Measurements from ENCODE around the gene IL2RA. TPM values are rescaled to one million over a fixed set of nuclear protein-coding genes. Genes with fewer than 3 reads are reported as not detected.

Gene IL2RA
- total and polyA plus RNA-seq, 9 of the 15 experiments (the other 6 are each of a cell fraction or from before 2014, with no cell fraction given) = 0.95 TPM; not detected in 8

GRCh38 chr10:6097063-6097462, 34.9 kb upstream of the IL2RA start:
- intact Hi-C loops (cut with micrococcal nuclease) = no loop called here
- 94% methylated on average over 5 of the region's 5 CpGs for WGBS (ENCODE audit: insufficient coverage, low coverage, missing lambda C conversion rate)
- Histone ChIP-seq H3K9me1 (ENCODE audit: control insufficient read depth, insufficient read depth, low read length) (no peaks in the 10 kb centered on the region), H3K4me3 (no peak overlapping the region), H3K27ac (ENCODE audit: extremely low read depth, low read depth, low read length) (no peak overlapping the region), H4K20me1 (replicated peaks; ENCODE audit: control insufficient read depth, insufficient read depth, low read length) (peaks cover 21% of the 10 kb centered on the region), H3K79me2 (ENCODE audit: control insufficient read depth, insufficient read depth, low read length) (peaks cover 89% of the 10 kb centered on the region), H3K9me3 (replicated peaks; ENCODE audit: control insufficient read depth, insufficient read depth, low read depth, low read length) (no peaks in the 10 kb centered on the region), H3K27me3 (ENCODE audit: control insufficient read depth in 2 of 2, insufficient read depth in 2 of 2, low read length in 2 of 2) (no peaks in the 10 kb centered on the region), H3K4me2 (ENCODE audit: insufficient read depth, low read length) (no peak overlapping the region), H3K4me1 (replicated peaks in 1 of 2; ENCODE audit: control insufficient read depth in 2 of 2, insufficient read depth in 2 of 2, low read length in 2 of 2) (peaks cover 4 to 12% of the 10 kb centered on the region in 2 experiments; a peak in 3 of 5 replicates), H2AFZ (ENCODE audit: low read depth, low read length) (no peak overlapping the region), H3K36me3 (ENCODE audit: control insufficient read depth, insufficient read depth, low read length) (peaks cover 81% of the 10 kb centered on the region), H3K9ac (ENCODE audit: insufficient read depth in 1 of 2, low read depth in 2 of 2, low read length in 2 of 2) (no peak overlapping the region)
- POLR2A ChIA-PET = interaction anchor here (0.5 to 0.6 kb wide), 2 partner anchors 29 to 943 kb away, joined by 3 to 8 read pairs; no protein-coding TSS in a partner anchor
- TF ChIP-seq HMGN3 (IDR thresholded peaks at IDR 0.05; ENCODE audit: borderline replicate concordance, extremely low read depth, insufficient read length, low read depth, low read length) = no peak
- TF ChIP-seq HOXB6 (CRISPR knock-in tag; IDR thresholded peaks at IDR 0.05; ENCODE audit: borderline replicate concordance) = no peak
- TF ChIP-seq RNF2 (IDR thresholded peaks at IDR 0.05) = no peak
- TF ChIP-seq SIN3A (IDR thresholded peaks at IDR 0.05; ENCODE audit: borderline replicate concordance in 2 of 2, control insufficient read depth in 1 of 2, low read depth in 2 of 2, low read length in 2 of 2) = no peak
- TF ChIP-seq PHF21A (IDR thresholded peaks at IDR 0.05; ENCODE audit: borderline replicate concordance, low read depth) = no peak
- TF ChIP-seq RUNX1 (IDR thresholded peaks at IDR 0.05; ENCODE audit: low read depth) = no peak
- no peak for TF ChIP-seq ZKSCAN3 (CRISPR knock-in tag; IDR thresholded peaks at IDR 0.05)
- TF ChIP-seq ATF6 (CRISPR knock-in tag; IDR thresholded peaks at IDR 0.05) = no peak
- no peak for TF ChIP-seq MLX (CRISPR knock-in tag; conservative IDR thresholded peaks at IDR 0.05)
- TF ChIP-seq NR3C1 (CRISPR knock-in tag; IDR thresholded peaks at IDR 0.05) = no peak
- no peak for TF ChIP-seq MCM3 (IDR thresholded peaks at IDR 0.05)
- no peak for TF ChIP-seq DNMT1 (IDR thresholded peaks at IDR 0.05)
- no peak for TF ChIP-seq CBX8 (IDR thresholded peaks at IDR 0.05; ENCODE audit: borderline replicate concordance, extremely low read depth, low read depth, low read length, poor library complexity, severe bottlenecking)
- TF ChIP-seq TCF15 (CRISPR knock-in tag; IDR thresholded peaks at IDR 0.05) = no peak
- TF ChIP-seq NONO (IDR thresholded peaks at IDR 0.05; ENCODE audit: low read depth in 2 of 2, low read length in 1 of 2) = no peak
- TF ChIP-seq KDM2B (CRISPR knock-in tag; IDR thresholded peaks at IDR 0.05) = no peak
- no peak for TF ChIP-seq C11orf30 (IDR thresholded peaks at IDR 0.05; ENCODE audit: low read depth)
- TF ChIP-seq ZFP1 (CRISPR knock-in tag; IDR thresholded peaks at IDR 0.05) = no peak
- no peak for TF ChIP-seq CBX5 (IDR thresholded peaks at IDR 0.05; ENCODE audit: borderline replicate concordance, low read depth)
- no peak for TF ChIP-seq ZNF253 (CRISPR knock-in tag; conservative IDR thresholded peaks at IDR 0.05)
- CTCF ChIA-PET (ENCODE audit: low intra/inter-chr PET ratio) = no interaction called here
- ATAC-seq (no peak), FAIRE-seq (no peak), DNase-seq (ENCODE audit: extremely low read depth in 1 of 4, low spot score in 3 of 4) (no peak)
- BruUV-seq (replicated peaks) = no TSS peak
- in situ Hi-C loops (cut with MboI) = no loop called here
